Choroid plexus epithelial cell (primary cell): ENCODE data around the gene WWOX.

Source experiments
- DNase-seq: peaks from one replicate; pipeline ENCODE4 v3.0.0-alpha.2; 2010; ENCODE audit warnings: low read depth
- H3K4me3 ChIP-seq: 2 replicates; pipeline ENCODE4 v1.5.1; 2011; ENCODE audit warnings: low read depth, mild to moderate bottlenecking, control low read depth, low read length, moderate library complexity
- CTCF ChIP-seq: conservative IDR thresholded peaks from 2 replicates; pipeline ENCODE4 v1.5.1; 2011; ENCODE audit warnings: low read depth, mild to moderate bottlenecking, control low read depth, inconsistent platforms, low read length, moderate library complexity

Gene WWOX

GRCh38 chr16:78552716-78553115 lies 453.3 kb downstream of the WWOX start:
- DNase-seq = no peak
- H3K4me3 ChIP-seq = no peak overlapping the region
- no peak for TF ChIP-seq CTCF

DNA sequence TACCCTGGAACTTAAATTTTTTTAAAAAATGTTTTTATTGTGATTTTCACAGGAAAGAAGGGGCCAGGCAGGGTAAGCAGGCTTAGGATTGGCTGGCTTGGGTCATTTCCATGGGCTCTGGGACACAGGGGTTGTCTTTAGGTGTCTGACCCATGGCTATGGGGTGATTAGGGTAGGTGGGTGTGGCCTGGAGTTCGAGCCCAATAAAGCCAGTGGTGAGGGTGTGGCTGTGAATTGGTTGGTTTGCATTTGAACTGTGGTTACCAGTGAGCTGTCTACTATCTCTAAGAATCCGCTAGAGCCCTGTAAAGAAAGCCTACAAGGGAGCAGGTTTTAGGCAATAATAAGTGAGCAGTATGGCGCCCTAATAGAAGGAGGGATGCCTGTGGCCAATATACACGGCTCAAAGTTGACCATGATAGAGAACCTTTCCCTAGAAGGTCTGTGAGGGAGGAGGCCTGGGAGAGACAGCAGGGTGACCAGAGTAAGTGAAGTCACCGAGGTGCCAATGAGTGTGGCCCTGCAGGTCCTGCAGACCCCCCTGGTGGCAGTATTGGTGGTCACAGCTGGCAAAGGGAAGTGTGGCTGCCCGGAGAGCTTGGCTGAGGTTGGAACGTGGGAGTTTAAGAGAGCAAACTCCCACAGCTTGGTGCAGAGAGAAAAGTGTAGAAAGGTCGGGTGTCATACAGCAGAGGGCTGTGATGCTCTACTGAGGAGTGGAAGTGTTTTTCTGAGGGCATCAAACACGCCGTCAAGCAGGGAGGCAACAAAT lies 454.0 kb downstream of the WWOX start:
- DNase-seq = no peak
- H3K4me3 ChIP-seq = no peak overlapping the region
- TF ChIP-seq CTCF = no peak

DNA sequence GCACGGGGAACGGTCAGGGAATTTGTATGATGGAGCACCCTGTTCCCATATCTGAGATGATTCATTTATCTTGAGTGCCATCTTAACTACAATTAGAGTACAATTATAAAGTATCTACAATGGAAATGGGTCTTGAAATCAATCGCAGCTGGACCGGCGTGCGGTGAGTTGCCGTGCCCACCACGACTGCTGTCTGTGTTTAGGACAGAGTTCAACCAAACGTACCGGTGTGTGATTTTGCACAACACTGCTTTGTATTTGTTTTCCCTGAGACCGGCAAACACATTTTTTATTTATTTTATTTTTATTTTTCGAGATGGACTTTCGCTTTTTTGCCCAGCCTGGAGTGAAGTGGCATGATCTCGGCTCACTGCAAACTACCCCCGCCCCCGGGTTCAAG lies 457.0 kb downstream of the WWOX start:
- DNase-seq = no peak
- no peak overlapping the region for H3K4me3 ChIP-seq
- TF ChIP-seq CTCF = no peak

DNA sequence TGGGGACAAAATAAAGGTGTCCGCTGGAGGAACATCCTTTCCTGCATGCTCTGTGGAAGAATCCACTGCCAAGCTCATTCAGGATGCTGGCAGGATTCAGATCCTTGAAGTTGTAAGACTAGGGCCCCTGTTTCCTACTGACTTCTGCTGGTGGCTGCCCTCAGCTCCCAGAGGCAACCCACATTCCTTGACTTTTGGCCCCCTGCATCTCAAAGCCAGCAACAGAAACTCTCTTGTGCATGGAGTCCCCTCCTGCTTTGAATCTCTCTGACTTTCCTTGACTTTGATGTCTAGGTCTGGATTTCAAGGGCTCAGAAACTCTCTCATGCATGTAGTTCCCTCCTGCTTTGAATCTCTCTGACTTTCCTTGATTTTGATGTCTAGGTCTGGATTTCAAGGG lies 461.5 kb downstream of the WWOX start:
- no peak for DNase-seq
- H3K4me3 ChIP-seq = no peak overlapping the region
- no peak for TF ChIP-seq CTCF

GRCh38 chr16:78562111-78562510 lies 462.7 kb downstream of the WWOX start:
- H3K4me3 ChIP-seq = no peak overlapping the region
- no peak for TF ChIP-seq CTCF
- DNase-seq = no peak

DNA sequence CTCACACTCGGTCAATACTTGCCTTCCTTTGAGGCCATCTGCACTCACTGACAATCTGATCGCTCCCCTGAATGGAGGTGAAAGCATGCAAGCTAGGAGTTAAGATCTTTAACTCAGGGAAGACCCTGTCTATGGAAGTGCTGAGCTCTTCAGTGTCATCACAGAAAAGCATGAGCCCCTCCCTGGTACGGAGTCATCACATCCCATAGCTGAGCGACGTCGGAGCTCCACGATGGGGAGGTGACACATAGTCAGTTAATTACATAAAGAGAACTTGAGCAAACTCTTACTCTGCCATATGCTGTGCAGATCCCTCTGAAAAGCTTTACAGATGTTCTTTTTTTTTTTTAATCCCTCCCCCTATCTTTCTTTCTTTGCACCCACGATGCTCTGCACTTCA lies 463.2 kb downstream of the WWOX start:
- no peak for TF ChIP-seq CTCF
- no peak overlapping the region for H3K4me3 ChIP-seq
- no peak for DNase-seq

GRCh38 chr16:78563905-78564304 lies 464.5 kb downstream of the WWOX start:
- no peak for DNase-seq
- no peak overlapping the region for H3K4me3 ChIP-seq
- TF ChIP-seq CTCF = no peak
